ENCODE results near the gene PIKFYVE. TPM values are rescaled to one million over a fixed set of nuclear protein-coding genes. Genes with fewer than 3 reads are reported as not detected.

Gene PIKFYVE
- total and polyA plus RNA-seq, 7 experiments from 2014 or later: 5.9 to 52.3 (median 36.5) TPM

DNA sequence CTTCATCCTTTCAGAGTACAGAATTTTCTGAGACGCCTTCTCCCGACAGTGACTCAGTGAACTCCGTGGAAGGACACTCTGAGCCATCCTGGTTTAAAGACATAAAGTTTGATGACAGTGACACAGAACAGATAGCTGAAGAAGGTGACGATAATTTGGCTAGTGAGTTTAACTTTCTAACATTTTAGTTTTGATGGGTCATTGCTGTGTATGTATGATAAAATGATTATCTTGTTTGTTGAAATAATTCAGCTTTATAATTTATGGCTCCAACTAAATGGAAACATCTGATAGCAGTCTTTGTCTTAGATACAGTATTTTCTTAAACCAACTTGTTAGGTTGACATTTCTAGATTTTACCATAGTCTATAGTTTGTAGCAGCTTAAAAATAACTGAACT lies 38.1 kb downstream of the PIKFYVE start:
- intact Hi-C loops (cut with micrococcal nuclease): no loop called here
- Mint-ChIP-seq H3K27ac (no peak overlapping the region), H3K4me1 (peaks cover 0 to 5% (median 0%) of the 10 kb centered on the region in 7 donors), H3K36me3 (peaks cover 6 to 69% (median 31%) of the 10 kb centered on the region in 5 donors), H3K4me3 (no peak overlapping the region), H3K9me3 (no peaks in the 10 kb centered on the region), H3K27me3 (no peaks in the 10 kb centered on the region)
- POLR2A ChIA-PET: interaction anchor here (1.1 kb wide), 1 partner anchor 11 kb away, joined by 3 read pairs; no protein-coding TSS in a partner anchor
- Histone ChIP-seq H3K27ac (ENCODE audit: low read depth, low read length) (no peak overlapping the region), H3K4me3 (ENCODE audit: low read length) (no peak overlapping the region), H3K4me1 (ENCODE audit: control insufficient read depth in 2 of 2, insufficient read depth in 2 of 2, low read length in 2 of 2) (no peaks in the 10 kb centered on the region), H3K36me3 (ENCODE audit: control insufficient read depth in 2 of 3, insufficient read depth in 3 of 3, low read length in 3 of 3) (peaks cover 10 to 45% (median 15%) of the 10 kb centered on the region in 3 experiments), H3K27me3 (ENCODE audit: control insufficient read depth in 2 of 2, insufficient read depth in 2 of 2, low read length in 2 of 2) (no peaks in the 10 kb centered on the region), H3K9me3 (ENCODE audit: control insufficient read depth in 2 of 3, low read length in 3 of 3) (no peaks in the 10 kb centered on the region)
- ATAC-seq (no peak), DNase-seq (no peak)
- CTCF ChIA-PET: interaction anchor here (0.9 kb wide), 1 partner anchor 129 kb away, joined by 3 read pairs; no protein-coding TSS in a partner anchor

DNA sequence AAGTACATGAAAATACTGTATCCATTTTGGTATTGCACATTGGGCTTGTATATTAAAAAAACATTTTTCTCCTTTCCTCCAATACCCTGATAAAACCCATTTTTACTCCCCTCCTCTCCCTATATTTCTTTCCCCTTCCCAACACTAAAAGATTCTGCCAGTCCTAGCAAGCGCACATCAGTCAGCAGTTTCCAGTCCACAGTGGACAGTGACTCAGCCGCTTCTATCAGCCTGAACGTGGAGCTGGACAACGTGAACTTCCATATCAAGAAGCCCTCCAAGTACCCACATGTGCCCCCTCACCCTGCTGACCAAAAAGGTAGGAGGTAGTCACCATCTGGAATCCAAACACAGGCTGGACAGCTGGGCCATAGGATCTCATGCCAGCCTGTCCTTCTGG lies 38.6 kb downstream of the PIKFYVE start:
- intact Hi-C loops (cut with micrococcal nuclease): no loop called here
- H3K4me1 Mint-ChIP-seq: peaks cover 0 to 5% (median 0%) of the 10 kb centered on the region in 7 donors
- Histone ChIP-seq H3K4me1 (ENCODE audit: control insufficient read depth in 2 of 2, insufficient read depth in 2 of 2, low read length in 2 of 2) (no peaks in the 10 kb centered on the region), H3K36me3 (ENCODE audit: control insufficient read depth in 2 of 3, insufficient read depth in 3 of 3, low read length in 3 of 3) (peaks cover 10 to 46% (median 11%) of the 10 kb centered on the region in 3 experiments), H3K4me3 (ENCODE audit: low read length) (no peak overlapping the region), H3K9me3 (ENCODE audit: control insufficient read depth in 2 of 3, low read length in 3 of 3) (no peaks in the 10 kb centered on the region), H3K27me3 (ENCODE audit: control insufficient read depth in 2 of 2, insufficient read depth in 2 of 2, low read length in 2 of 2) (no peaks in the 10 kb centered on the region), H3K27ac (ENCODE audit: low read depth, low read length) (no peak overlapping the region)
- no peak overlapping the region for H3K4me3 Mint-ChIP-seq
- peak overlapping the region in 1 of 9 donors; percentile 42 for H3K27ac Mint-ChIP-seq
- ATAC-seq (no peak), DNase-seq (no peak)
- POLR2A ChIA-PET: interaction anchor here (1.1 kb wide), 1 partner anchor 11 kb away, joined by 3 read pairs; no protein-coding TSS in a partner anchor
- H3K9me3 Mint-ChIP-seq: no peaks in the 10 kb centered on the region
- H3K36me3 Mint-ChIP-seq: peaks cover 6 to 69% (median 31%) of the 10 kb centered on the region in 5 donors
- H3K27me3 Mint-ChIP-seq: no peaks in the 10 kb centered on the region
- CTCF ChIA-PET: interaction anchor here (0.7 kb wide), 1 partner anchor 50 kb away, joined by 6 read pairs; the partner anchor contains the start of gene IDH1

DNA sequence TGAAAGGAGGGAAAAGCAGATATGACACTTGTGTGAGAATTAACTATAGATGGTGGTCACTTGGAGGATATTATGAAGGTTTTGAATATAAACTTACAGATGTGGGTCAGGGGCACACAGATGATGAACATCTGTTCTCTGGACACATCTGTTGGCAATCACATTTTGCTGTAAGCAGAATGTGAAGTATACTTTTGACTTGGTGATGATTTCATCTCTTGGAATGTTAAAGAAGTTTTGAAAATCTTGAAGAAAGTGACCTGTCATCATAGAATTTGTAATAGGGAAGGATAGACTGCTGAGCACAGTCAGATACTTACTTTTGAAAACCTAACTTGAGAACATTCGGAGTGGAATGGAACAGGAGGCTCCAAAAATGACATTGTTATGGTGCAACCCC lies 40.2 kb downstream of the PIKFYVE start:
- no peaks in the 10 kb centered on the region for H3K9me3 Mint-ChIP-seq
- H3K27me3 Mint-ChIP-seq: no peaks in the 10 kb centered on the region
- peaks cover 5 to 30% (median 11%) of the 10 kb centered on the region in 3 experiments for H3K36me3 ChIP-seq (ENCODE audit: control insufficient read depth in 2 of 3, insufficient read depth in 3 of 3, low read length in 3 of 3)
- no peaks in the 10 kb centered on the region for H3K27me3 ChIP-seq (ENCODE audit: control insufficient read depth in 2 of 2, insufficient read depth in 2 of 2, low read length in 2 of 2)
- H3K27ac ChIP-seq (ENCODE audit: low read depth, low read length): no peak overlapping the region
- H3K27ac Mint-ChIP-seq: peak overlapping the region in 1 of 9 donors; percentile 3
- intact Hi-C loops (cut with micrococcal nuclease): no loop called here
- H3K9me3 ChIP-seq (ENCODE audit: control insufficient read depth in 2 of 3, low read length in 3 of 3): no peaks in the 10 kb centered on the region
- H3K4me3 ChIP-seq (ENCODE audit: low read length): no peak overlapping the region
- CTCF ChIA-PET: no interaction called here
- no peaks in the 10 kb centered on the region for H3K4me1 ChIP-seq (ENCODE audit: control insufficient read depth in 2 of 2, insufficient read depth in 2 of 2, low read length in 2 of 2)
- ATAC-seq (no peak), DNase-seq (no peak)
- no peak overlapping the region for H3K4me3 Mint-ChIP-seq
- peaks cover 6 to 58% (median 31%) of the 10 kb centered on the region in 5 donors for H3K36me3 Mint-ChIP-seq
- H3K4me1 Mint-ChIP-seq: peaks cover 0 to 12% (median 2%) of the 10 kb centered on the region in 7 donors
- POLR2A ChIA-PET: no interaction called here

DNA sequence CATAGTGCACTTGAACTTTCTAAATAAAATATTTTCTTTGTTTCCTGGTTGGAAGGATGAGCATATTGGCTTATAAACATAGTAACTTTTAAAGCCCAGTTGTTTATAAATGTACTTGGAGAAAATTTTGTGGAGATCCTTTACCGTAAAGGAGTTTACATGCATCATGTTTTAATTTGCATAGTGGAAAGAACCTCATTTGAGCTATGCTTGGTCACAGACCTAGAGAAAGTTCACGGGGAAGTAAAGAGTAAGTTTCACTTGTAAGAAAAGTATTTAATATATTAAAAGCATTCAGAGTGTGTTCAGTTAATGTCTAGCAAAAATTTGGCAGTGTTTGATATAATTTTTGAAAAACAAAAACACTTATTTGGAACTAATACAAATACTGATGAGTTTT lies 45.3 kb downstream of the PIKFYVE start:
- ChIA-PET POLR2A (no interaction called here), CTCF (no interaction called here)
- ATAC-seq (no peak), DNase-seq (no peak)
- Mint-ChIP-seq H3K4me3 (no peak overlapping the region), H3K27ac (peak overlapping the region in 2 of 9 donors; percentile 8 to 28), H3K9me3 (no peaks in the 10 kb centered on the region), H3K36me3 (peaks cover 4 to 39% (median 32%) of the 10 kb centered on the region in 5 donors), H3K27me3 (no peaks in the 10 kb centered on the region), H3K4me1 (peaks cover 0 to 10% (median 4%) of the 10 kb centered on the region in 7 donors)
- Histone ChIP-seq H3K9me3 (ENCODE audit: control insufficient read depth in 2 of 3, low read length in 3 of 3) (no peaks in the 10 kb centered on the region), H3K27ac (ENCODE audit: low read depth, low read length) (no peak overlapping the region), H3K4me1 (ENCODE audit: control insufficient read depth in 2 of 2, insufficient read depth in 2 of 2, low read length in 2 of 2) (no peaks in the 10 kb centered on the region), H3K4me3 (ENCODE audit: low read length) (no peak overlapping the region), H3K36me3 (ENCODE audit: control insufficient read depth in 2 of 3, insufficient read depth in 3 of 3, low read length in 3 of 3) (peaks cover 0 to 25% (median 5%) of the 10 kb centered on the region in 3 experiments), H3K27me3 (ENCODE audit: control insufficient read depth in 2 of 2, insufficient read depth in 2 of 2, low read length in 2 of 2) (no peaks in the 10 kb centered on the region)
- intact Hi-C loops (cut with micrococcal nuclease): no loop called here

DNA sequence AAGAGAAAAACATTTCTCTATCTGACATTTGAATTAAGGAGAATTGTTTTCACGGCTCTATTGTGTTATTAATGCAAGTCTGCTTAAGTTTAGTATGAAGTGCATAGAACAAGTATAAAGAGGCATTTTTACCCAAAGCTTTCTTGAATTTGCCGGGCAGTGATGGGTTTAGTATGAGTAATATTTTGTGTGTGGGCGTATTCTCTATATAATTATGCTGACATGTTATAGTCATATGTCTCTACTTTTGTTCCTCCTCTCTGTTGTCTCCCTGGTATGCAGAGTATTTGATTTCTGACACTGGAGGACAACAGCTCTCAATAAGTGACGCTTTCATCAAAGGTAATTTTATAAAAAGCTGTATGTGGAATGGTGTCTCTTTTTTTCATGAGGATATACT lies 45.9 kb downstream of the PIKFYVE start:
- no peaks in the 10 kb centered on the region for H3K4me1 ChIP-seq (ENCODE audit: control insufficient read depth in 2 of 2, insufficient read depth in 2 of 2, low read length in 2 of 2)
- intact Hi-C loops (cut with micrococcal nuclease): no loop called here
- no peaks in the 10 kb centered on the region for H3K9me3 ChIP-seq (ENCODE audit: control insufficient read depth in 2 of 3, low read length in 3 of 3)
- Mint-ChIP-seq H3K9me3 (peaks cover 0 to 2% (median 0%) of the 10 kb centered on the region in 11 donors), H3K4me3 (no peak overlapping the region), H3K27ac (peak overlapping the region in 1 of 9 donors; percentile 53), H3K36me3 (peaks cover 4 to 42% (median 30%) of the 10 kb centered on the region in 5 donors), H3K27me3 (no peaks in the 10 kb centered on the region), H3K4me1 (peaks cover 0 to 10% (median 4%) of the 10 kb centered on the region in 7 donors)
- ChIA-PET CTCF (interaction anchor here (0.6 kb wide), 1 partner anchor 685 kb away, joined by 4 read pairs; no protein-coding TSS in a partner anchor), POLR2A (no interaction called here)
- no peak overlapping the region for H3K27ac ChIP-seq (ENCODE audit: low read depth, low read length)
- ATAC-seq (no peak), DNase-seq (no peak)
- peaks cover 0 to 25% (median 5%) of the 10 kb centered on the region in 3 experiments for H3K36me3 ChIP-seq (ENCODE audit: control insufficient read depth in 2 of 3, insufficient read depth in 3 of 3, low read length in 3 of 3)
- H3K27me3 ChIP-seq (ENCODE audit: control insufficient read depth in 2 of 2, insufficient read depth in 2 of 2, low read length in 2 of 2): no peaks in the 10 kb centered on the region
- H3K4me3 ChIP-seq (ENCODE audit: low read length): no peak overlapping the region

DNA sequence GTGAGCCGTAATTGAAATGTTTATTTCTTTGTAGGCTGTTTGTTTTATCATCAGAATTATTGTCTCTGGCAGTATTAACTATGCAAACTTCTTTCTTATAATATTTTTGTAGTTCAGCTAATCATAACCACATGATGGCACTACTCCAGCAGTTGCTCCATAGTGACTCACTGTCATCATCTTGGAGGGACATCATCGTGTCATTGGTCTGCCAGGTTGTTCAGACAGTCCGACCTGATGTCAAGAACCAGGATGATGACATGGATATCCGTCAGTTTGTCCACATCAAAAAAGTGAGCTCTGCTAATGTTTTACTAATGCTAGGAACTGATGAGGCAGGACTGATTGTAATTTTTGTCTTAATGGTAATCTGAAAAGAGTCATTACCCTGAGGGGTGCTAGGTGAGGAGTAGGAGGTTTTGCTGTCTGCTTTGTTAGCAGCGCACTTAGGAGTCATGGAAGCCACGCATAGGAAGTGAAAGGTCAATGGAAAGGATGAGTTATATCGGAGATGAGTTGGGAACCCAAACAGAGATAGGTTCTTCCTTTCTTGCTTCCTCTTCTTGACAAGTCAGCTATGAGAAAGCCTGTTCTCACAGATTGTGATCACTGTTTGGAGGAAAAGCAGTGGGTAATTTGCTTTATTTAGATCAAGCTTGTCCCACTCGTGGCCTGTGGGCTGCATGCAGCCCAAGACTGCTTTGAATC lies 49.2 kb downstream of the PIKFYVE start:
- Histone ChIP-seq H3K4me1 (ENCODE audit: control insufficient read depth in 2 of 2, insufficient read depth in 2 of 2, low read length in 2 of 2) (no peaks in the 10 kb centered on the region), H3K36me3 (ENCODE audit: control insufficient read depth in 2 of 3, insufficient read depth in 3 of 3, low read length in 3 of 3) (peaks cover 0 to 38% (median 11%) of the 10 kb centered on the region in 3 experiments), H3K4me3 (ENCODE audit: low read length) (no peak overlapping the region), H3K27me3 (ENCODE audit: control insufficient read depth in 2 of 2, insufficient read depth in 2 of 2, low read length in 2 of 2) (no peaks in the 10 kb centered on the region), H3K9me3 (ENCODE audit: control insufficient read depth in 2 of 3, low read length in 3 of 3) (no peaks in the 10 kb centered on the region), H3K27ac (ENCODE audit: low read depth, low read length) (no peak overlapping the region)
- Mint-ChIP-seq H3K27ac (no peak overlapping the region), H3K27me3 (no peaks in the 10 kb centered on the region), H3K4me3 (peak overlapping the region in 1 of 10 donors; percentile 41), H3K9me3 (peaks cover 0 to 2% (median 0%) of the 10 kb centered on the region in 11 donors), H3K4me1 (peaks cover 0 to 13% (median 4%) of the 10 kb centered on the region in 7 donors), H3K36me3 (peaks cover 8 to 48% (median 39%) of the 10 kb centered on the region in 5 donors)
- POLR2A ChIA-PET: interaction anchor here (0.7 to 1.1 kb wide), 2 partner anchors 11 to 27 kb away, joined by 3 read pairs; no protein-coding TSS in a partner anchor
- ATAC-seq (no peak), DNase-seq (no peak)
- CTCF ChIA-PET: no interaction called here
- intact Hi-C loops (cut with micrococcal nuclease): no loop called here

All from naive thymus-derived CD4-positive, alpha-beta T cell (primary cell).